GM21528 (cell line): ENCODE data around the gene ISYNA1.

Experiments
- ATAC-seq: cut with Tn5 transposase; IDR thresholded peaks from one replicate; pipeline ENCODE4 v1.9.1; 2021; ENCODE audit warnings: mild to moderate bottlenecking, moderate library complexity; ENCODE audit not compliant: unreplicated experiment, low FRiP score

ISYNA1 gene

DNA sequence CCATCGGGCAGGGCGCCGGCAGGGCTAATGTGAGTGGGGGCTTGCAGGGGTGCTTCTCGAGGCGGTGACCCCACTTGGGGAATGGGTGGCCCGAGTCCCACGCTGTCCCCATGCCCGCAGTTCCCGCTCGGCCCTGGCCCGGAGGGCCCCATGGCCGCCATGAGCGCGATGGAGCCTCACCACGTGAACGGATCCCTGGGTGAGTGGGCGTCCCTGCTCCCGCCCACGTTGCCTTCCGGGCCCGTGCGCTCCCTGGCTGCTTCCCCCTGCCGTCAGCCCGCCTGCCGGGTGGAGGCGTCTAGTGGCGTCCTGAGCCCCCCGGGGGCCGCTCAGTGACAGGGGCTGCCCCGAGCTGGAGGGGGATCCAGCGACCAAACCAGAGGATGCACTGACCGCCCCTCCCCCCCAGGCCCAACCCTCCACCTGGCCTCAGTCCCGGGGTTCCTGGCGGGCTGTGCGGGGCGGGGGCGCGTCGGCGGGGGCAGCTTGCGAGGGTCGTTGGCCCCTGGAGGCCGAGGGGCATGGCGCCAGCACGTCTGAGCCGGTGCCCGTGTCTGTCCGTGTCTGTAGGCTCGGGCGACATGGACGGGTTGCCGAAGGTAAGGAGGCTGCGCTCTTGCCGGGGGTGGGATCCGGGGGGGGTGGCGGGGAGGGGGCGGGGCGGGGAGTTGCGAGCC lies 4.8 kb downstream of the ISYNA1 start:
- no peak for ATAC-seq

DNA sequence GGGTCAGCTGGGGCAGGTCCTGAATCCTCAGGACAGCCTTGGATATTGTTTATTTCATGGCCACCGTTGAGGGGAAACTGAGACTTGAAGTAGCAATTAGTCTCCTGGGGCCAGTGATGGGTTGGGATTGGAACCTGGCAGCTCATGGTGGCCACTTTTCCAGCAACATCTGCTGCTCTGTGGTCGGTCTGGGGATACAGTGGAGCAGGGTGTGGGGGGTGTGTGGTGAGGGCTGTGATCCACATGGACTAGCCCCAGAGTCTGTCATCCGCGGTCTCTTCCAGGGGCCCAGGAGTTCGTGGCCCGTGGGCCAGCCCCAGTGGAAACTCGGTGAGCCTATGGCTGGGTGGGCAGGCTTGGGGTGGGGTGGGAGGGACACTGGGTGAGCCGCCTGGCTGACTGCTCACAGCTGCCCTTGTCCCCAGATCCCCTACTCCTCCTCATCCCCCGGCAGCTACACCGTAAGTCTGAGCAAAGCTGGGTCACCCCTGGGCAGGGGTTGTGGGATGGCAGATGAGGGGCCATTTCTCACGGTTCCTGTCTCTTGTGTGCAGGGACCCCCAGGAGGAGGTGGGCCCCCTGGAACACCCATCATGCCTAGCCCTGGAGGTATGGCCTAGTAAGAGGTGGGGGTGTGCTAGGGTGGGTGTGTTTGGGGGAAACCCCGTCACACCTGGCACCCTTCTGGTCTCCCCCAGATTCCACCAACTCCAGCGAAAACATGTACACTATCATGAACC lies 5.5 kb downstream of the ISYNA1 start:
- no peak for ATAC-seq

DNA sequence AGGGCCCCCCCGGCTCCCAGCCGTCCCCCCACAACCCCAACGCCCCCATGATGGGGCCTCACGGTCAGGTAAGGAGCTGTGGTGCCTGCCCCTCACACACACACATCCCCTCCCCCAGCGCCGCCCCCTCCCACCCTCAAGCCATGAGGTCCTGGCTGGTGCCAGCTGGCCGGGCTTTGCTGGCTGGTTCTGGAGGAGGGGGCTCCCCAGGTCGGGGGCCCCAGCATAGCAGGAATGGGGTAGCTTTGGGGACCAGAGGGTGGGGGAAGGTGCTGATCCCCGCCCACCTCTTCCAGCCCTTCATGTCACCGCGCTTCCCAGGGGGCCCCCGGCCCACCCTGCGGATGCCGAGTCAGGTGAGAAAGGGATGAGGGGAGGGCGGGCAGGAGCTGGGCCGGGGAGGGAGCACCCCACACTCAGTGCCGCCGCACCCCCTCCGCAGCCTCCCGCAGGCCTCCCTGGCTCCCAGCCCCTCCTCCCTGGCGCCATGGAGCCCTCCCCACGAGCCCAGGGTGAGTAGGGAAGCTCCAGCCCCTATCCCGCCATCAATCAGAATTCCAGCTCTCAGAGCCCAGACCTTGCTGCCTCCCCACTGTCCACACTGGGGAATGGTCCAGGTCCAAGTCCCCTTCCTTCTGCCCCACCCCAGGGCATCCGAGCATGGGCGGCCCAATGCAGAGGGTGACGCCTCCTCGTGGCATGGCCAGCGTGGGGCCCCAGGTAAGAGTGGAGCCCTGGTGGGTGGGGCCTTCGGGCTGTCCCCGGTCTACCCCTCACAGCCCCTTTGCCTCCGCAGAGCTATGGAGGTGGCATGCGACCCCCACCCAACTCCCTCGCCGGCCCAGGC lies 6.4 kb downstream of the ISYNA1 start:
- ATAC-seq: no peak

- no peak for ATAC-seq
Measured at GRCh38 chr19:18430417-18431144, 7.4 kb downstream of the ISYNA1 start.

DNA sequence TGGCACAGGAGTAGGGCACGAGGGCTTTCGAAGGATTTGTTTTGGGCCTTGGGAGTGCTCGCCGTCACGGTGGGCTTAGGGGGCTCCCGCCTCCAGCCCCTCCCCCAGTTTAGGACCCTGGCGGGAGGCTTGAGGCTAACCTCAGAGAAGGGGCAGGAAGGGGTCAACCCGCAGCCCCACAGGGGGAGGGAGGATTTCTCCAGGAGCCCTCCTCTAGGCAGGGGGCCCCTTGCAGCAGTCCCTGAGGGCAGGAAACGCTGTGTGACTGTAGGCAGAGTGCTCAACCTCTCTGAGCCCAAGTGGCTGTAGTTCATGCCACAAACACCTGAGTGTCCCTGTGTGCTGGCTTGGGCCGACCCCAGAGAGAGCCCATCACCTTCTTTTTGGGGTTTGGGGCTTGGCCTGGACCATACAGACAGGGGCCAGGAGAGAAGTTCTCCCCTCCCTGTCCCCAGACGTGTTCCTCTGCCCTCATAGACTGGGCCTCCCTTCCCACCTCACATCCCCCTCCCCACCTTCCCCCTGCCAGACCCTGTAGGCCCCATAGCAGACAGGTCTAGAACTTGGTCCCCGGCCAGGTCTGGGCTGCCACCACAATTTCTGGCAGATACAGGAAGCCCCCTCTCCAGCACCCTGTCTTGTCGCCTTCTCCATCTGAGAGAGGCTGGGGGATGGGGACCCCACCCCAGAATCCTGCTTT lies 8.1 kb downstream of the ISYNA1 start:
- ATAC-seq: no peak

DNA sequence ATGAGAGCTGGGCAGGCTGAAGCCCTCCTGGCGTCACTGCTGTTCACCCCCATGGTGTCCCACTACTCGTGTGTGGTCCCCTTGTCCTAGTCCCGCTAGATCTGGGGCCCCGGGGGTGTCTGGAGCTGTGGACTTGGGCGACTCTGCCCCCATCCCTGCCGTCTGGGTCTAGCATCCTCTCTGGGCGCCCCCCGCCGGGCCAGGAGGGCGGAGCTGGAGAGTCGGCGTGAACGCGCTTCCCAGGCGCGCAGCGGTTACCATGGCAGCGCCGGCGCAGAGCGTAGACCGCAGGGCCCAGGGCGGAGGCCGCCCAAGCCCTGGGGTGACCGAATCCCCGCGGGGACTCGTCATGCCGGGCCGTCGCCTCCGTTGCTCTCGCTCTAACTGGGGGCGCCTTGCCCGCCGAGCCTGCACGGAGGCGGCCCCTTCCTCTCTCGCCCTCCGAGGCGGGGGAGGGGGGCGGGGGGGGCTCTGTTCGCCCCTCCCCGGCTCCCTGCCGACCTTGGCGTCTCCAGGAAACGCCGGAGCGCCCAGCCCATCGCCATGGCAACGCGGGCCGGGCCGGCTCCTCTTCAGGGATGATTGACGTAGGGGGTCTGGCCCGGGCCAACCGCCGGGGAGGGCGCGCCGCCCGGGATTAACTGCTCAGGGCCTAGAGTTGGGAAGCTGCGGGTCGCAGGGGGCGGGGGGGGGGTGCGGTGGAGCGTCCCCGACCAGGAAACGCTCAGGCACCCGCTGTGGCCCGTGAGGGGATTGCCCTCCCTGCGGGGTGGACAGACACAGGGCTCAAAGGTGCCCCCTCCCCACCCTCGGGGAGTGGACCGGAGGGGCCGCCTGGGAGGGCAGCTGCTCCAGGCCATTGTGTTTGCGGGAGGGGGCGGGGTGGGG lies 8.9 kb downstream of the ISYNA1 start:
- peak; percentile 51 for ATAC-seq

DNA sequence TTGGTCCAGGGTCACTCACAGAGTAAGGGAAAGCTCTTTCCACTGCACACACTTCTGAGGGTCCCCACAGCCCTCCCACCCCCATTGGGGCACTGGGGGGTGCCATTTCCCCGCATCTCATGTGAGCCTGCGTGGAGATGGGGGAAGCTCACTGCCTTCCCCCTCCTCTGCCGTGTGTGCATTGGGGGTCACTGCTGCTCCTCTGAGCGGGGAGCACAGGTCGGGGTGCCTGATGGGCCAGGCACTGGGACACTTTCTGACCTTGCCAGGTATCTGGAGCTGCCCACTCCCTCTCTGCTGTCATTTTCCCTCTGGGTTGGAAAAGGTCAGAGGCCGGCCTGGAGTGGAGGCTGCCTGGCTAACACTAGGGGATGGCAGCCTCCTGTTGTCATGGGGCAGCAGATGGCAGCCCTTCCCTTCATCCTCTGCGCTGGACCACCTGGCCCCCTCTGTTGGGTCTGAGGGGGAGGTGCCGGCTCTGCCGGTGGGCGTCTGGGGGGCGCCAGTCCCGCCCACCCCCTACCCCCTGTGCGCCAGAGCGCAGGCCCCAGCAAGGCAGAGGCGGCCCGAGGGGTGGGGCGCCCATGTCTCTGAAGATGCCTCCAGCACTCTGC lies 9.7 kb downstream of the ISYNA1 start:
- no peak for ATAC-seq

- no peak for ATAC-seq
Measured at GRCh38 chr19:18427743-18428113, 10.2 kb downstream of the ISYNA1 start.

- no peak for ATAC-seq
Measured at GRCh38 chr19:18427080-18427742, 10.7 kb downstream of the ISYNA1 start.

GRCh38 chr19:18426416-18426767 lies 11.5 kb downstream of the ISYNA1 start:
- ATAC-seq: no peak

DNA sequence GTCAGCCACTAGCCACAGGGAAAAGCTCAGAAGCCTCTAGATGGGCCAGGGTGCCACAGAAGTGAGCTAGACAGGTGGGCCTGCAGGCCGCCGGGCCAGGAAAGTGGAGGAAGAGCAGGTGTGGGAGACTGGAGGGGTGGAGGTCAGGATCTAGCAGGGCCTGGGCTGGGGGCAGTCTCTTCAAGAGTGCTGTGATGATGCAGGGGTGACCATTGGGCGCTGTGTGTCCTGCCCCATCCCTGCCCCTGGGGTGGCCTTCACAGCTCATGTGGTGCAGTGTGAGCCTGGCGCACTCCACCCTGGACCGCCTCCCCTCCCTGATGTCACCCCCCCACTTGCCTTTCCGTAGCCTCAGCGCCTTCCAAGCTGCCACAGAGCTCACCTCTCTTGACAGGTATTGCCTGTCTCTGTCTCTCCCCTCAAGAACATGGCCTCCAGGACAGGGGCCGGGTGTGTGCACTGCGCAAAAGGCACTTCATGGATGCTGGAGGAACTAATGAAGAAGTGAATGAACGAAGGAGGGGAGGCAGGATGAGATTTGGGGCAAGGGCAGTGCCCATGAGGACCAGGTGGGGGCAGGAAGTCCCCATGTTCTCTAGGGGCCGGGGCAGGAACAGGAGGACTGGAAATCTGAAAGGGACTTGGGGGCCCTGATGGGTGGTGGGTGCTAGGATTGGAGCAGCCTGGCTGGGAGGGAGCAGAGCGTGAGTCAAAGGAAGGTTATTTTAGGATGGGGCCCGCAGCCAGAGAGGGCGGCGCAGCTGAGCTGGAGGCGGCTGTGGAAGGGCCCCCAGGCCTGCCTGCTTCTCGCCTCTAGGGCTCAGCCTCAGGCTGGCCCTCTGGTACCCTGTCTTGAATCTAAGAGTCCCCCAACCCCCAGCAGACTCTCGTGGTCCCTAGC lies 12.2 kb downstream of the ISYNA1 start:
- ATAC-seq: no peak

GRCh38 chr19:18424890-18425514 lies 12.9 kb downstream of the ISYNA1 start:
- ATAC-seq: no peak

DNA sequence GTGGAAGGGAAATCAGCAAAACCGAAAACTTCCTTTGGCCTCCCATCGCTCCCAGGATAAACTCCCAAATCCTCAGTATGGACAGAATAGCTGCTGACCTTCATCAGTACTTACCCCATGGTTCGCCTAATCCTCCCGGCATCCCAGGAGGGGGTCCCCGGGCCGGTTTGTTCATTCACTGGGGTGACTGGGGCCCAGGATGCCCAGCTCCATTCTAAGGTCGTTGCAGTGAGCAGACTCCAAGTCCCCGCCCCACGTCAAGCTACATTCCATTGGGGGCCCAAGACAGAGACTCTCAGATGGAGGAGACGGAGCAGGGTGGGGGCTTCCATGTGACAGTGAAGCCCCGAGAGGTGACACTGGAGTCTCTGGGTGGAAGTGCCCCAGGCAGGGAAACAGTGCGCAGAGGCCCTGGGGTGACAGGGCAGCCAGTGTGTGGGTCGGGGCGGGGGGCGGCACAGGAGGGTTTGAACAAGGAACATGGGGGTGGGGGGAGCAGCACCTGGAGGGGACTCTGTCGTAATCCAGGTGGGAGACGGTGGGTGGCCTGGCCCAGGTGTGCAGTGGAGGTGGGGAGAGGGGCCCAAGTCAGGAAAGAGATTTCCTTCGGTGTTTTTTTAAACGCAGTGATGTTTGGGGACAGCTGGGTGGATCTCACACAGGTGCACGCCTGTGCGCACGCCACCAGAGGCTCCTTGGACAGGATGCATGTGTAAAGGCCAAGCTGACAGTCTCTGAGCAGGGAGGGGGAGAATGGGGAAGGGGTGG lies 13.6 kb downstream of the ISYNA1 start:
- no peak for ATAC-seq

DNA sequence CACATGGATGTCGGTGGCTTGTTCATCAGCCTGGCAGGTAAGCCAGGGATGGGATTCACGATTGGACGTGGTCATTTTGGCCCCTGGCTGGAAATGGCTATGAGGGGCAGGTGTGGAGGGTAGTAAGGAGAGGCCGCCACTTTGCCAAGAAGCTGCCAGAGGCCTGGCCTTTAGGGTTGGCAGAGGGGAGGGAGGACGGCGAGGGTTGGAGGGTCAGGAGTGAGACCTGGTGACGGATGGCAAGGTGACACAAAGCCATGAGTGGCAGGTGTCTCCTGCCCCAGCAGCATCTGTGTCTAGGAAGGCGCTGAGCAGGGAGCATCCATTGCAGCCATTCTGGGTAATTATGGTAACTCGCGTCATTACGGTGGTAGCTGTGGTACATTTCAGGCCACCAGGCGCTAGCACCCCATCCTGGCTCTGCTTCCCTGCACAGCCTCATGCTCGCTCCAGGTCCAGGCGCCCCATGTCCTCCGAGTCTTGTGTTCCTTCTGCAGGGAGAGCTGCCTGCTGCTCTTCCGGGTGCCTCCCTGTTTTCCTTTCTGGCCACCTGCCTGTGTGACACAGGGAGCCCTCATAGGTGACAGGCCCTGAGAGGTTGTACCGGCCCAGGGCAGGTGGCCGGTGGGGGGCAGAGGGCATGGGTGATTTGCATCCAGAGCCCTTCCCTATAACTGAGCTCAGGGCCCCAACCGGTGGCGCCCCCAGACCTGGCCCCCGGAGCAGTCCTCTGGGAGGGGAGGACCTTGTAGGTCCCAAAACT lies 14.5 kb downstream of the ISYNA1 start:
- no peak for ATAC-seq

DNA sequence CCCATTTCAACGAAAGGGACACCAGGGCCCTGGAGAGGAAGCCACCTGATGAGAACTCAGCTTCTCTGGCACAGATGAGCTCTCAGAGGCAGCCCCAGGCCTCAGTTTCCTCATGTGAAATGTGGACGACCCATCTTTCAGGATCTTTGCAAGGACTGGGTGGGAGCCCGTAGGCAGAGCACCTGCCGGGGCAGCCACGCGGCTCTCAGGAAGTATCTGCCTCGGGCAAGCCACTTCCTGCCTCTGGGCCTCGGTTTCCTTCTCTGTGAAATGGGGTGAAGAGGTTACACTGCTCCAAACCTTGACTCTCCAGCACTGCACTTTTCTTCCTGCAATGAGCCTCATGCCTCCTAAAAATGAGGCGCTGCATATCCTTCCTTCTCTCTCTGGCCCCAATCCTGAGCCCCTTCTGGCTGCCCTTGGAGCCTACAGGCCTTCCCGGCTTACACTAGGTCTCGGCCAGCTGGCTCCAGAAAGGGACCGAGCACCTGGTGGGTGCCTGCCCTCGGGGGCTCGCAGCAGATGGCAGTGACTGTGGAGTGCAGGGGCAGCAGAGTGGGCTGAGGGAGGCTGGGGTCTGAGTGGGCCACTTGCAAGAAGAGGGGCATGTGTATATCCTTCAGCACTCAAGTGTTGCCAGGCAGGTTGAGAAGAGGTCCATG lies 15.3 kb downstream of the ISYNA1 start:
- ATAC-seq: no peak
